Measurements from ENCODE around the gene MARCHF10. TPM values are rescaled to one million over a fixed set of nuclear protein-coding genes. Genes with fewer than 3 reads are reported as not detected.

Gene MARCHF10
- total and polyA plus RNA-seq, 2 of the 4 experiments (the other 2 are of a cell fraction) = 0.18 to 0.74 TPM

DNA sequence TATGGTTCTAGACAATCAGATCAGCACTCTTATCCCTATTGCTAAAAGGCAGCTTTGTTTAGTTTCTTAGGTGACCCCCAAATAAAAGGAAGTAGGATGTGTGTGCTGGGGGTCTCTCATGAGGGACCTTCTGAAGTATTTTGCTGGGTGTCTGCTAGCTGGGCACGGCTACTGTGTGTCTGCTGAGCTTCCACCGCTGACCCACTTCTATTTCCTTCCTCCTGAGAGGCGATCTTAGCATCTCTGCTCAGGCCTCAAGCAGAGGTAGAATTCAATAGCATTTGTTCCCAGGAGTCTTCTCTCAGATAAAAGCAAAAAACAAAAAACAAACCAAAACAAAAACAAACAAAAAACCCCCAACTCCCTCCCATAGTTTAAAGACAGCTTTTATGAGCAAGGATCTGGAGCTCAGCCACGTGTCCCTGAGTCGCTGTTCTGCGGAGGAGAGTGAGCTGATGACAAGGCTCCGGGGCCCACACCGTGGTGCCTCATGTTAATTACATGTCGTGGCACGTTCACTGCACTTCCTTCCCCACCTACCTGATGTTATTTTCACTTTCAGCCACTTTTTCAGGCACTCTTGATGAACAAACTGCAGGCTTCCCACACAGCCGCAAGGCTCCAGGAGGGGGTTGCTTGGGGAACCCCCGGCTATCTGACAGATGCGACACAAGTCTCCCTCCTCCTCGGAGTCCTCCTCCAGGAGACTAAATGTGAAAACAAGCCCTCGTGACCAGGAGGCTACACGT lies 83.5 kb downstream of the MARCHF10 start:
- Histone ChIP-seq H2BK120ac (ENCODE audit: low read depth, low read length) (no peak overlapping the region; the same call in 1 of the 2 replicates), H2AFZ (replicated peaks; ENCODE audit: low read length, poor library complexity) (peak overlapping the region; percentile 74), H4K8ac (ENCODE audit: low read depth in 2 of 2, low read length in 2 of 2) (no peak overlapping the region), H2BK20ac (ENCODE audit: low read depth, low read length) (0 out of 2 replicates have a peak overlapping the region, but pooled peaks have one; percentile 33), H2BK15ac (ENCODE audit: low read depth, low read length) (no peak overlapping the region), H3K9me3 (ENCODE audit: control insufficient read depth, insufficient read depth, low read length) (no peaks in the 10 kb centered on the region), H3K56ac (ENCODE audit: extremely low read depth, insufficient read depth, low read length) (no peak overlapping the region), H4K91ac (ENCODE audit: insufficient read depth, low read depth, low read length) (no peak overlapping the region; the same call in 1 of the 2 replicates), H4K5ac (ENCODE audit: low read depth, low read length) (no peak overlapping the region), H2AK9ac (replicated peaks; ENCODE audit: low read depth, low read length, poor library complexity) (peak overlapping the region; percentile 15), H2AK5ac (ENCODE audit: low read depth, low read length) (no peak overlapping the region), H4K20me1 (ENCODE audit: insufficient read depth, low read length) (no peaks in the 10 kb centered on the region), H3K4me2 (ENCODE audit: low read depth, low read length) (no peak overlapping the region), H3K9me1 (ENCODE audit: insufficient read depth, low read length) (peaks cover 3% of the 10 kb centered on the region), H3K36me3 (ENCODE audit: control insufficient read depth, insufficient read depth, low read length) (no peaks in the 10 kb centered on the region), H3K4me1 (ENCODE audit: control insufficient read depth, insufficient read depth, low read length) (peaks cover 7% of the 10 kb centered on the region), H3K79me1 (ENCODE audit: low read depth in 1 of 2, low read length in 2 of 2) (no peaks in the 10 kb centered on the region; a peak in 1 of 4 replicates), H3K27me3 (ENCODE audit: control insufficient read depth, insufficient read depth, low read length) (no peaks in the 10 kb centered on the region), H3K18ac (ENCODE audit: low read depth, low read length) (no peak overlapping the region), H3K4ac (ENCODE audit: low read depth, low read length) (0 out of 2 replicates have a peak overlapping the region, but pooled peaks have one; percentile 7), H3K27ac (ENCODE audit: insufficient read depth, low read length) (no peak overlapping the region), H3K14ac (replicated peaks; ENCODE audit: low read depth, low read length) (no peak overlapping the region), H2BK5ac (ENCODE audit: low read depth, low read length, poor library complexity, severe bottlenecking) (no peak overlapping the region), H3K4me3 (ENCODE audit: insufficient read depth, low read depth, low read length) (no peak overlapping the region), H3K9ac (ENCODE audit: low read depth, low read length) (no peak overlapping the region), H3K23ac (ENCODE audit: low read depth, low read length) (no peak overlapping the region)
- POLR2A ChIA-PET (ENCODE audit: unreplicated experiment) = no interaction called here
- dilution Hi-C loops (cut with HindIII; ENCODE audit: low sequenced_read_pairs, unreplicated experiment) (no loop called here), intact Hi-C loops (cut with micrococcal nuclease) (no loop called here), in situ Hi-C loops (cut with MboI; ENCODE audit: low sequenced_read_pairs) (no loop called here)
- TF ChIP-seq SMC3 (IDR thresholded peaks at IDR 0.05; ENCODE audit: low read depth, low read length) (no peak), BHLHE40 (IDR thresholded peaks at IDR 0.05; ENCODE audit: low read depth, low read length) (peak; percentile 43; the same call in 1 of the 2 replicates), POLR2A (IDR thresholded peaks at IDR 0.05; ENCODE audit: low read depth, low read length) (no peak)
- CTCF ChIA-PET = interaction anchor here (0.6 kb wide), 1 partner anchor 65 kb away, joined by 4 read pairs; no protein-coding TSS in a partner anchor
- DNase-seq (peak; percentile 44), ATAC-seq (ENCODE audit: low read depth) (no peak)
- WGBS, 2 experiments (ENCODE audit: extremely low coverage in 2 of 2, insufficient read length in 1 of 2) = 47% methylated on average over 3 of the region's 16 CpGs; no CpG with 5 or more reads in 1 of the 2 experiments
- BruUV-seq (replicated peaks) = no TSS peak

Data from IMR-90 (cell line).